AG10803 (cell line): ENCODE measurements around the gene POLE.

ENCODE experiments used
- DNase-seq: peaks from one replicate; pipeline ENCODE4 v3.0.0; 2010; ENCODE audit warnings: low read depth
- H3K4me3 ChIP-seq: 2 replicates; pipeline ENCODE4 v1.5.1; 2011; ENCODE audit warnings: mild to moderate bottlenecking, low read length, control low read depth
- CTCF ChIP-seq: conservative IDR thresholded peaks from 2 replicates; pipeline ENCODE4 v1.5.1; 2011; ENCODE audit warnings: mild to moderate bottlenecking, low read length, control low read depth, inconsistent platforms

Gene POLE

GRCh38 chr12:132675757-132676432 is 11.2 kb downstream of the POLE start:
- H3K4me3 ChIP-seq: no peak overlapping the region
- no peak for TF ChIP-seq CTCF
- DNase-seq: no peak

- DNase-seq: no peak
- no peak for TF ChIP-seq CTCF
- no peak overlapping the region for H3K4me3 ChIP-seq
Observed at GRCh38 chr12:132674561-132674960, 12.6 kb downstream of the POLE start.

GRCh38 chr12:132673288-132674179 is 13.6 kb downstream of the POLE start:
- no peak overlapping the region for H3K4me3 ChIP-seq
- no peak for TF ChIP-seq CTCF
- DNase-seq: no peak

GRCh38 chr12:132672678-132673077 is 14.5 kb downstream of the POLE start:
- DNase-seq: no peak
- TF ChIP-seq CTCF: no peak
- no peak overlapping the region for H3K4me3 ChIP-seq

DNA sequence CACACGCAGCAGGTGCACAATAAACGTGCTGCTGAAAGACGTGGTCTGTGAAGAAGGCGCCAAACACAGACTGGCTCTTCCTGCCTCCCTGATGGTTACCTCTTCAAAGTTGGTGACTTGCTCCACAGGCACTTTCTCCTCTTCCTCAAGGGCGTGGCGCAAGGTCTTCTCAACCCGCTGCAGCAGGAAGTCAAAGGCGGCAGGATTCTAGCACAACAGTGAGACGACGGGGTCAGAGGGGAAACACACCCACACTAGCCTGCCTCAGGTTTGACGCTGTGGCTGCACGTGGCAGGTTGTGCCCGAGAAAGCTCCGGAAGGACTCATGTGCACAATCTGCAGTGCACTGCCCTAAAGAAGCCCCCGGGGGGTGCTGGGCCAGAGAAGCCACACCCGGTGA is 15.0 kb downstream of the POLE start:
- H3K4me3 ChIP-seq: no peak overlapping the region
- DNase-seq: no peak
- no peak for TF ChIP-seq CTCF

DNA sequence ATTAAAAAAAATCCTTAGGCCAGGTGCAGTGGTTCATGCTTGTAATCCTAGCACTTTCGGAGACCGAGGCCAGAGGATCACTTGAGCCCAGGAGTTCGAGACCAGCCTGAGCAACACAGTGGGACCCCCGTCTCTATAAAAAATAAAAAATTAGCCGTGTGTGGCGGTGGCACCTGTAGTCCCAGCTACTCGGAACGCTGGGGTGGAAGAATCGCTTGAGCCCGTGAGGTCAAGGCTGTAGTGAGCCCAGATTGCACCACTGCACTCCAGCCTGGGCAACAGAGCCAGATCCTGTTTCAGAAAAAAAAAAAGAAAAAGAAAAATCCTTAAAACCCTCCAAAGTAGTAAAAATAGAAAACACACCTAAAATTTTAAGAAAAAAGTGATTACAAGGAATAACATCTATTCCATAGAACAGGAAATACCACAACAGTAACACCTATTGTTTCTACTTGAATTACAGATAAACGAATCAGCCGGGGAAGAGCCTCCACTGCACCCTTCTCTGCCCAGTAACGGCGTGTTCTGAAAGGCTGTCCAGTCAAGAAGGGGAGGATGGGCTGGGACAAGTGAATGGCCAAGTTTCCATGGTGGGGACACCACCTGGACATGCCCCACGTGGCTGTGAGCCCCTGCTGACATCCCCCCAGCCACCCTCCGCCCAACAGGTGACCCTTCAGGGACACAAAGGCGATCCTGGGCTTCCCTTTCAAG is 17.8 kb downstream of the POLE start:
- TF ChIP-seq CTCF: no peak

More for the DNA sequence above, 17.8 kb downstream of the POLE start:
- H3K4me3 ChIP-seq: no peak overlapping the region
- no peak for DNase-seq
